ENCODE results near the gene LRP6.
"Not testable (repeated sequence)": the region's sequence is repeated elsewhere in the genome, so short reads cannot be mapped to it uniquely, and the experiment has no call there.

Gene LRP6

DNA sequence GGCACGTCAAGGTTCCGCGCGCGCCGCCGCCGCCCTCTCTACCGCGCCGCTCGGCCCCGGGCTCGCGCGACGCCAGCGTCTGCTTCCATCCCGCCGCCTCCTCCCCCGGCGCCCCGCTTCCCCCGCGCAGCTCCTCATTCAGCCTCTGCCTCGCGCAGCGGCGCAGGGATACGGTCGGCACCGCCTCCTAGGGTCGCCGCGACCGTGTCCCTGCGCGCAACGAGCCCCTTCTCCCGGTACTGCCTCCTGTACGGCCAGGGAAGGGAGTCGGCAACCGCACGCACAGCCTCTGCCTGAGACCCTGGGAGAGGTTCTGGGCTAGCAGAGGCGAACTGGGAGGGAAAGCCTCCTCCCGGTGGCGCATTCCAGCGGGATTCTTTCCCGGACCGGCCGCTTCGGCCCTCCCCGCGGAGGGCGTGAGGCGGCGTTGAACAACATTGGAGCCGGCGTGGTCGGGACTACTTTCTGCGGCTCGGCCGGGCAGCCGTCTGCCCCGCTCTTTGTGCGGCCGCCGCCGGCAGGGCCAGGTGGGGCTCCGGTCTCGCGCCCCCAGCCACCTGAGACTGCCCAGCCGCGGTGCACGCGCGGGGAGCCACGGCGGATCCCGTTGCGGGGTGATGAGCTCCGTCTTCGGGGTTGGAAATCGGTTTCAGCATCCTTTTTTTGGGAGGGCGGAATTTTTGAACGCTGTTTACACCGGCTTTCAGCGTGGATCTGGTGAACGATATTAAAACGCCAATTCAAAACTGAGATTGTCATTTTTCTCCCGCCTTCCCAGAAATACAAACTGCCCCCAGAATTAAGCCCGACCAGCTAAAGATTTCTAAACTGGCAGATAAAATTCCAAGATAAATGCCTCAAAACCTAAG is at the start of gene LRP6:
Gene LRP6 (minus strand): TSS at position 172 of the 869 bp plus-strand sequence. CDS start 309 bp downstream, outside the sequence.
- peak; percentile 90 for DNase-seq

DNA sequence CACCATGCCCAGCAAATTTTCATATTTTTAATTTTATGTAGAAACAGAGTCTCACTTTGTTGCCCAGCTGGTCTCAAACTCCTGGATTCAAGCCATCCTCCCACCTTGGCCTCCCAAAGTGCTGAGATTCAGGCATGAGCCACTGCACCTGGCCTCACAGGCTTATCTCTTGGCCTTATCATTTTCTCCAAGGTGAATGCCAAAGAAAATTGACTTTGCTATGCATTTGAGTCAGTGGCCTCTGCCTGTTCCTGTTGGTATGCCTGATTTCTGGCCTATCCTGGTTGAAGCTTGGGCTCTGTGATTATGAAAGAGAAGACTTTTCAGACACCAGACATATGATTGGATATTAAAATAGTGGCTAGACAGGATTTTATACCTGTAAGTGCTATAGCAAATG is 49.0 kb upstream of the LRP6 start:
- DNase-seq = no peak

DNA sequence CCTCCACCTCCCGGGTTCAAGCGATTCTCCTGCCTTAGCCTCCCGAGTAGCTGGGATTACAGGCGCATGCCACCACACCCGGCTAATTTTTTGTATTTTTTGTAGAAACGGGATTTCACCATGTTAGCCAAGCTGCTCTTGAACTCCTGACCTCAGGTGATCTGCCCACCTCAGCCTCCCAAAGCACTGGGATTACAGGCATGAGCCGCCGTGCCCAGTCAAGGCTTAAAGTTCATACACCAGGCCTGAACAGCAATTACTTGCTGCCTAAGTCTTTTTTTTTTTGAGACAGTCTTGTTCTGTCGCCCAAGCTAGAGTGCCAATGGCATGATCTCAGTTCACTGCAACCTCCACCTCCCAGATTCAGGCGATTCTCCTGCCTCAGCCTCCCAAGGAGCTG is 43.9 kb upstream of the LRP6 start:
- not testable (repeated sequence) for DNase-seq

DNA sequence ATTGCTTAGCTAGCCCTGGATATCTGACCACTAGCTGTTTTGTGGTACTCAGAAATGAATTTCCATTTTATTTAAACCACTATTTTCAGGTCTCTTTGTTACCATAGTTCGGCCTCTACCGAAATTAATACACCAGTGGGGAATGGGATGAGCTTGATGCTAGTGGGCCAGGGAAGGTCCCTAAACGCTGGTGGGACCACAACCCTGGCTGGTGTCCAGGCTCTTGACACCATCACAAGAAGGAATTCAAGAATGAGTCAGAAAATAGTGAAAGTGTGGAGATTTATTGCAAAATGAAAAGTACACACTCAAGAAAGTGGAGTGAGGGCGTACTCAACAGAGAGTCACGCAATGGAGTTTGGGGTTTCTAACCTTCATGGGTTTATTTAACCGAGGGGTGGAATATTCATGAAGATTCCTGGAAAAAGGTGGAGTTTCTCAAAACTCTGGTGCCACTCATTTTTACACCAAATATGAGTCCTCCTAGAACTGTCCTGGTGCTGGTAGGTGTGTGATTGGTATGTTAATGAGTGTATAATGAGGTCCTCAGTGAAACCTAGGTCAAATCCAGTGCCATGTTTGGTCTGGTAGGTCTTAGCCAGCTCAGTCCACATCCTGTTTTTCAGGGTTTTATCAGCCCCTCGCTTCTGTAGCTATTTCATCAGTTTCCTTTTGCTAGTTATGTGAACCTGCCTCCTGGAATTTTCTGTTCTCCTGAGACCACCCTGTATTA is 38.9 kb upstream of the LRP6 start:
- no peak for DNase-seq

DNA sequence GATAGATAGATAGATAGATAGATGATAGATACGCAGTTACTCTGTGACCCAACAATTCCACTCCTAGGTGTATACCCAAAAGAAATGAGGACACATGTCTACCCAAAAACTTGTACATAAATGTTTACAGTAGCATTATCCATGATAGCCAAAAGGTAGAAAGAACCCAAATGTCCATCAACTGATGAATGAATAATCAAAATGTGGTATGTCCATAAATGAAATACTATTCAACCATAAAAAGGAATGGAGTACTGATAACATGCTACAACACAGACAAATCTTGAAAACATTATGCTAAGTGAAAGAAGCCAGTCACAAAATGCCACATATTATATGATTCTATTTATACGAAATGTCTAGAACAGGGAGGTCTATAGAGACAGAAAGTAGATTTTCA is 36.1 kb upstream of the LRP6 start:
- no peak for DNase-seq

DNA sequence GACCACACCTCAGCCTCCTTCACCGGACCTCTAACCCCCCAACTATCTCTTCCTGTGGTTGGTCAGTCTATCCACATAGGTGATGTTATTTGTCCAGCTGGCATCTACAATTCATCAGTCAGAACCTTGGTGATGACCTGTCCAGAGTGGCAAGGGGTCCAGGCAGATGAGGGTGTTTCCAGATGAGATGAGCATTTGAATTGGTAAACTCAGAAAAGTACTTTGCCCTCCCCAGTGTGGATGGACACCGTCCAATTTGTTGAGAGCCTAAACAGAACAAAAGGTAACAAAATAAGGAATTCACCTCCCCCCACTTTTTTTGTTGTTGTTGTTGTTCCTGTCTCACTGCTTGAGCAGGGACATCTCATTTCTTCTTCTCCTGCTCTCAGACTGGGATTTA is 34.3 kb upstream of the LRP6 start:
- DNase-seq = no peak

DNA sequence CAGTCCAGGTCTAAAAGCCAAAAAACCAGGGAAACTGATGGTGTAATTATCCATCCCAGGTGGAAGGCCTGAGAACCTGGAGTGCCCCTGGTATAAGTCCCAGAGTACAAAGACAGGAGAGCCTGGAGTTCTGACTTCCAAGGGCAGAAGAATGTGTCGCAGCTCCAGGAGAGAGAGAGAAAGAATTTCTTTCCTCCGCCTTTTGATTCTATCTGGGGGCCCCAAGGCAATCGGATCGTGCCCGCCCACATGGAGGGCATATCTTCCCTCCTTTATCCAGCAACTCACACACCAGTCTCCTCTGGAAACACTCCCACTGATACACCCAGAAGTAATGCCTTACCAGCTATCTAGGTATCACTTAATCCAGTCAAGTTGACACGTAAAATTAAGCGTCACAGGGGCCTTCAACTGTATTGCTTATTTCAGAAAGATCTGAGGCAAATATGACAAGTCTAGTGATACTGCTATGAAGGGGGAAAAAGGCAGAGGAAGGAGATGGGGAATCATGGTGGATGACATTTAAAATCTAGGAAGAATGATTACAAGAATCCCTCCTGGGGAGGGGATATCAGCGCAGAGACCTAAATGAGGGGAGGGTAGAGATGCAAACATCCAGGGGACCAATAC is 30.5 kb upstream of the LRP6 start:
- DNase-seq = no peak

DNA sequence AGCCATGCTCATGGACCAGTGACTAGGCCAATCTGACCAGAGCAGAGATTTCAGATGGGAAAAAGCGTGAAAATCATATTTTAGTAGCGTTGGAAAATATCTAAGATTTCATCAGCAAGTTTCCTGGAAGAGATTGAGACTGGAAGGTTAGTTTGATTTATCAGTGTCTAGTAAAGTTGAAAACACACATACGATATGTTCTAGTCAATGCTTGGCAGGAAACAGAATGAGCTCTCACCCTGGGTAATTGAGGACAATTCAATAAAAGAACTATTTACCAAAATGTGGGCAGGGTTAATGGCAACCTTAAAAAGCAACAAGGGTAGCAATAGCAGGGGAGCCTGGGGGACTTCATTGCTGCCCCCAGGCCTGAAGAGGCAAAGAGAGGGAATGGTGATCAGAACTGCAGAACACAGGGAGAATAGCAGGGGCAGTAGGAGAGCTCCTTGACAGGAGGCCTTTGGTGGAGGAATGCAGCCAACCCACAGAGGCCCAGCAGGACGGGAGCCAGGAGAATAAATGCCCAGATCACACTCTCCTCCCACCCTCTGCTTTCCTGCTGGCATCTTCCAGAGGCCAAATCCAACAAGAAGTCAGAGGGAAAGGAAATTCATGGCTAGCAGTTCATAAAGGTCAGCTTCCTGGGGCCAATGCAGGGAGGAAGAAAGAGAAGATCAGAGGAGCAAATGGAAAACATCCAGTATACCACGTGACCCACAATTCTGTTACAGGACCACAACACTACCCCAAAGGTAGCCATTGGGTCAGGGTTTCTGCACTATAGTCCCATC is 27.6 kb upstream of the LRP6 start:
- no peak for DNase-seq

DNA sequence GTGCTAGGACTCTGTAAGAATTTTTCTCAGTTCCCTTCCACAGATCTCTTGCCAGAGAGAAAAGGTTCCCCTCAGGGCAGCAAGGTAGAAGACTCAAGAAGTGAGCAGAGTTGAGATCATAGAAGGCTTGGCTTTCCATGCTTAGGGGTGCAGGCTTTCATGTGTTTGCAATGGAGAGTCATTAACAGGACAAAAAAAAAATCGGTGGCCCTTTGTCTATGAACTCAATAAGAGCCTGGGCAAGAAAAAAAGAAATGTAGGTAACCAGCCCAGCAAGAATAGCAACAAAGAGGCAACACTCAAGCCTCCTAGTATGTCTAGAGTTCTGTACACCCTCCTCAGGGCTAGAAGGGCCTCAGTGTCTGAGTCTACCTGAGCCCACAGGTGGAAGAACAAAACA is 23.4 kb upstream of the LRP6 start:
- DNase-seq = no peak

DNA sequence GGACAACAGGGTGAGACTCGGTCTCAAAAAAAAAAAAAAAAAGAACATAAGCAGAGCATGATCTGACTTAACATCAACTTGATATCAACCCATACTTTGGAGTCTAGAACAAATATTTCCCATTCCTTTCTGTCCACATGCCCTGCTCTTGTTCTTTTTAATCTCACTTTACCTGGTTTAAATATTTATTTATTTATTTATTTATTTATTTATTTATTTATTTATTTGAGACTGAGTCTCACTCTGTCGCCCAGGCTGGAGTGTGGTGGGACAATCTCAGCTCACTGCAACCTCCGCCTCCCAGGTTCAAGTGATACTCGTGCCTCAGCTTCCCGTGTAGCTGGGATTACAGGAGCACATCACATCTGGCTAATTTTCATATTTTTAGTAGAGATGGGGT is 19.6 kb upstream of the LRP6 start:
- DNase-seq = no peak

DNA sequence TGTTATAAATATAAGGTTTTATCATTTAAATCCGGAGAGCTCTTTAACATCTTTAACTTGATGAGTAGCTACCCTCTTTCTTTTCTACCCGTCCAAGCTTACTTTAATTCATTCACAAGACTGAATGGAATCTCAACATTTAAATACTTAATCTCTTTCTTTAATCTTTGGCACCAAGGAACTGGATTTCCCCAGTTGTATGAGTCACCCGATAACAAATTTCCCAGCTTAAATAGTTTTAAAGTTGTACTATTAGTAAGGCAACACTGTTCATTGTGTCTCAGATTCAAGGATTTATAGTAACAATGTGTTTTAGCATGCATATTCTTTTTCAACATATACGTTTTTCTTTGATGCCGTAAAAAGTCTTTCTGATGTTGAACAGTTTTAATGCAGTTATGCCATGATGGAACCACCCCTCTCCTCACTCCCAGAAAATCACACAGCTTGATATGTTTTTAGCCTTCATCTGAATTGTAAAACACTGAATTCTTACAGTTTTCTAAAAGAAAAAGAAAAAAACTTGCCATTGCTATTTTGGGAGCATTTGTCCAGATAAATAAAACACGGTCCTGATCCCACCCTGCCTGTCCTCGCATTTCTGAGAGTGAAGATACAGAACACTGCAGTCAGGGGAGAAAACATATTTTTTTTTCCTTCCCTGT is 16.0 kb upstream of the LRP6 start:
- DNase-seq = no peak

DNA sequence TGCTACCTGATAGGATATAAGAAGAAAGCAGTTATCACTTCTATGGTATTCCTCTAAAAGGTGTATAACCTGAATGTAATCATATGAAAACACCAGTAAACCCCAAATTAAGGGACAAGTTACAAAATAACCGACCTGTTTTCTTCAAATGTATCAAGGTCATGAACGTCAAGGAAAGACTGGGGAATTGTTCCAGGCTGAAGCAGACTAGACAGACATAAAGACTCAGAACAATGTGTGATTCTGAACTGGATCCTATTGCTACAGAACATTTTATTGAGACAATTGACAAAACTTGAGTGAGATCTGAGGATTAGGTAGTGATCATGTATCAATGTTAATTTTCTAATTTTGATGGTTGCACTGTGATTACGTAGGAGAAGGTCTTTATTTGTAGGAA is 15.4 kb upstream of the LRP6 start:
- no peak for DNase-seq

DNA sequence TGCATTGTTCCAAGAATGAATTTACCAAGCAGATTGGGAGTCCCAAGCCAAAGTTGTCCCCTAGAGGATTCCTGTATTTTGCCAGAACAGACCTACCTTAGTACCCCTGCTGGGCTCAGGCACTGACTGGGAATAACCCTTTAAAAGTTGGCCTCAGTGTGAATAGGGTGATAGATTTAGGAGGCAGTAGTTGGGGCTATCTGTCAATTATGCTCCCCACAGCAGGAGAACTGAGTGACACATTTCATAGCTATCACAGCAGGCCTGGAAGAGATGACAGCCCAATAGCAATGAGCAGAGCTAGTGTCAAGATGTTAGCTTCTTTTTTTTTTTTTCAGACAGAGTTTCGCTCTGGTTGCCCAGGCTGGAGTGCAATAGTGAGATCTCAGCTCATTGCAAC is 14.3 kb upstream of the LRP6 start:
- no peak for DNase-seq

DNA sequence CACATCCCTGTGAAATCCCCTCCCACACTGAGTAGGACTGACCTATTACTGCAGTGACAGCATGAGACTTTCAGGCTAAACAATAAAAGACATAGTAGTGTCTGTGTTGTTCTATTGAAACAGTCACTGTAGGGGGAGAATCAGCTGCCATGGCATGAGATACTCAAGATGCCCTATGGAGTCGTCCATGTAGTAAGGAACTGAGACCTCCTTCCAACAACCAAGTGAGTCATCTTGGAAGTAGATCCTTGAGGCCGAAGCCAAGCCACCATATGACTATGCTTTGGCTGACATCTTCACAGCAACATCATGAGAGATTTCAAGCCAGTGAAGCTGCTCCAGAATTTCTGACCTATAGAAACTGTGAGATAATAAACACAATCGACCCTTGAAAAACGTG is 12.1 kb upstream of the LRP6 start:
- no peak for DNase-seq

DNA sequence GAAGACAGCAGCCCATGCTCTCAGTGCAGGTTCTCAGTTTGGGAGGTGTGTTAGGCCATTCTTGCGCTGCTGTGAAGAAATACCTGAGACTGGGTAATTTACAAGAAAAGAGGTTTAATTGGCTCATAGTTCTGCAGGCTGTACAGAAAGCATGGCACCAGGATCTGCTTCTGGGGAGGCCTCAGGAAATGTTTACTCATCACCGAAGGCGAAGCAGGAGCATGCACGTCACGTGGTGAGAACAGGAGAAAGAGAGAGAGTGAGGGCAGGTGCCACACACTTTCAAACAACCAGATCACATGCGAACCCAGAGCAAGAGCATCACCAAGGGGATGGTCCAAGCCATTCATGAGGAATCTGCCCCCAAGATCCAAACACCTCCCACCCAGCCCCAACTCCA is 9.0 kb upstream of the LRP6 start:
- DNase-seq = no peak

DNA sequence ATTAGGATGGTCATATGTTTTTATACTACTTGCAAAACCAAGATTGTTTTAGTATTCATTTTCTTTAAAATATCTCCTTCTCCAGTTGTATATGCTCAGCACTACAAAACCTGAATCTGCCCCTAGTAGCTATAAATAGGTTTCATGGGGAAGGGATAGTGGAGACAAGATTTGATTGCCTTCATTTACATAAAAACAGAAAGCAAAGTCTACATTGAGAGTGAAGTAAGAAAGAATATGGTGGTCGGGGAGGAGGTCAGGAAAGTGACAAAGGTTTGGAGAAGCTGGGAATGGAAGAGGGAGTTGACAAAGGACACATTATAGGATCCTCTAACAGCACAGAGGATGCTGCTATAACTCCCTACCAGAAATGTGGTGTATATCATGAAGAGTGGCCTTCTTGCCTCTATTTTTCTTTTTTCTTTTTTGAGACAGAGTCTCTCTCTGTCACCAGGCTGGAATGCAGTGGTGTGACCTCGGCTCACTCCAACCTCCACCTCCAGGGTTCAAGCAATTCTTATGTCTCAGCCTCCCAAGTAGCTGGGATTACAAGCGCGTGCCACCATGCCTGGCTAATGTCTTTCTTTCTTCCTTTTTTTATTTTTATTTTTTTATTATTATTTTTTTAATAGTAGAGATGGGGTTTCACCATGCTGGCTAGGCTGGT is 6.6 kb upstream of the LRP6 start:
- DNase-seq = no peak

DNA sequence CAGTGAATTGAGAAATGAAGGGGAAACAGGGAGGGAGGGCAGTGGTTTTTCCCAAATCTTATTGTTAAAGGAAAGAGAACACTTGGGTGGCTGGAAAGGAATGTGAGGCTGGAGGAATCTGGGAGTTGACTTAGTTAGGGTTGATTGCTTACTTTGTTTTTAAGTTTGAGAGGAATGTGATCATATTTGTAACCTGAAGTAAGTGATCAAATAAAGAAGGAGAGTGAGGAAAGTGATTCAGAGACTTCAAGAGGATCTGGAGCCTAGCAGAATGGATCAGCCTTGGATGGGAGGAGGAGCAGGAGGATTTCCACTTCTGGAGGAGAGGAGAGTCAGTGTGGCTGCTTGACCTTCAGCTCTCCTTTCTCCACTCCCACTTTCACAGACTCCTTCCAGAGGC is 6.0 kb upstream of the LRP6 start:
- DNase-seq = no peak

DNA sequence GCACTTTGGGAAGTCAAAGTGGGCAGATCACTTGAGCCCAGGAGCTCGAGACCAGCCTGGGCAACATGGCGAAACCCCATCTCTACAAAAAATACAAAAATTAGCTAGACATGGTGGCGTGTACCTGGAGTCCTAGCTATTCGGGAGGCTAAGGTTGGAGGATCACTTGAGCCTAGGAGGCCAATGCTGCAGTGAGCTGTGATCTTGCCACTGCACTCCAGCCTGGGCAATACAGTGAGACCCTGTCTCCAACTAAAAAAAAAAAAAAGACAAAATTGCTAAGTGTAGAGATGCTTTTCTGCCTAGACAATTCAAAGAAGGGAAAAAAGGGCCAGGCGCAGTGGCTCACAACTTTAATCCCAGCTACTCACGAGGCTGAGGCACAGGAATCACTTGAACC is 3.4 kb upstream of the LRP6 start:
- DNase-seq = no peak

DNA sequence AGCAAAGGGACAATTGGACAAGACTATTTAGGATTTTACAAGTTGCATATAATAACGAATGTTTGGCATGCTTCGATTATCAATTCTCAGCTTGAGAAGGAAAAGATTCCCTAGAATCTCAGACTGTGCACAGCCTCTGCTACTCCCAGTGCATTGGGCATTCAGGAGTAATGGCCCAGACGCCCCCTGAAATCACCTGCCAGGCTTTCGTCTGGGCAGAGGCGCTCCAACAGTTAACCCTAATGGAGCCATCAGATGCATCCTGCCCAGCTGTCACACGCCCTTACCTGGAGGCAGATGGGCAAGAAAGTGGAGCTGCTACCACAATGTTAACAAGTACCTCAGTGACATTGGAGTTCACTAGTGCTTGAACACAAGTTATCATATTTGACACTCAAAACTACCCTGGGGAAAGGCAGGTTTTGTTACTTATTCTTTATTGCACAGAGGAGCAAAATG is 927 bp upstream of the LRP6 start:
- DNase-seq = no peak

DNA sequence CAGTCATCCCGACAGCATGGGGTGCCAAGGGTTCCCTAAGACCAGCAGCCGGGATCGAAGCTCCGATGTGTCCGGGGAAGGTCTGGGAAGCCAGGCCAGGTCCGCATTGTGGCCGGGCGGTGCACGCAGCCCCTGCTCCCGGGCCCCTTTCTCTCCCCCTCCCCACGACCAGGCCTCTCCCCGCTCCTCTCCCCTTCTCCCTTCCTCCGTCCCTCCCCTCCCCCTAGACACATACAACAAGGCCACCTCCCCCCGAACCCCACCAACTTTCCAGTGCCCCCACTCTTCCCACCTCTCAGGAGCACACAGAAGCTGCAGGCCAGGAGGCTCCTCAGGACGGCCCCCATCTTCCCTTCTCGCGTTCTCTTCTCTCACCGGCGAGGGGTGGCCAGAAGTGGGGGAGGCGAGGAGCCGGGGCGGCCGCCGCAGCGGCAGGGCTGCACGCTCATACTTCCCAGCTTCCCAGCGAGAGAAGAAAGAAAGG is 413 bp downstream of the LRP6 start:
- peak; percentile 7 for DNase-seq

DNA sequence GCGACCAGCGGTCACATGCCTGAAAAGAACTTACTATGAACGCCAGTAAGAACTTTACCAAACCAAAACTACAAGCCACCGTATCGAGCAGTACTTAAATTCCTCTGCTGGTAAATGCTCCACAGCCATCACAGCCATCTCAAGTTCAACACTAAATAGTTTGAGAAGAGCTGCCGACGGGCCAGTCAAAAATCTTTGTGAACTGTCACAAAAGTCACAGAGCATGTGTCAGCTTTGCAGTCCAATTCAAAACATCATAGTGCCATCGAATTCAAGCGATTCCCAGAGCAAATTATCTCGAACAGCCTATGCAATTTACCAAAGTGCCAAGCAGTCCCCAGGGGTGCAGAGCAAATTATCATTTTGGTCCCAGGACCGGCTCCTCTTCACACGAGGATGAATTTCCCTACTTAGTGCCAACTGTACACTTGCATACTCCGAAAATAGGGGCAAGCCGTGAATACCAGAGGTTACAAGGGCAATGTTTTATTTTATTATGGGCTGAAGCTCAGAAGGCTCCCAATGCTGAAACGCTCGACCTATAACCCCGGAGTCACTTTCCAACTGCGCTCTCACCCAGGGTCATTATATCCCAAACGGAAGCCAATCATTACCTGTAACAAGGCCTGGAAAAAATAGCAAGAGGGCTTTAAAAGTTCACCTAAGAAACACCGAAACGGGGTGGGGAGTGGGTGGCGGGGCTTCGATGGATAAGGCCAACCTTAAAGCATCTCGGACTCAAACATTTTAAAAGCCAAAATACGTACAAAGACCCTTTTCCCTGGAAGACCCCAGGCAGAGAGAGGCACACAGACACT is 1.1 kb downstream of the LRP6 start:
- peak; percentile 14 for DNase-seq
